ENCODE results near the gene EFR3B. TPM values are rescaled to one million over a fixed set of nuclear protein-coding genes. Genes with fewer than 3 reads are reported as not detected.

The EFR3B gene
- total and polyA plus RNA-seq, 2 of the 13 experiments (the other 11 are each of a cell fraction or from before 2014, with no cell fraction given): 0.42 TPM

DNA sequence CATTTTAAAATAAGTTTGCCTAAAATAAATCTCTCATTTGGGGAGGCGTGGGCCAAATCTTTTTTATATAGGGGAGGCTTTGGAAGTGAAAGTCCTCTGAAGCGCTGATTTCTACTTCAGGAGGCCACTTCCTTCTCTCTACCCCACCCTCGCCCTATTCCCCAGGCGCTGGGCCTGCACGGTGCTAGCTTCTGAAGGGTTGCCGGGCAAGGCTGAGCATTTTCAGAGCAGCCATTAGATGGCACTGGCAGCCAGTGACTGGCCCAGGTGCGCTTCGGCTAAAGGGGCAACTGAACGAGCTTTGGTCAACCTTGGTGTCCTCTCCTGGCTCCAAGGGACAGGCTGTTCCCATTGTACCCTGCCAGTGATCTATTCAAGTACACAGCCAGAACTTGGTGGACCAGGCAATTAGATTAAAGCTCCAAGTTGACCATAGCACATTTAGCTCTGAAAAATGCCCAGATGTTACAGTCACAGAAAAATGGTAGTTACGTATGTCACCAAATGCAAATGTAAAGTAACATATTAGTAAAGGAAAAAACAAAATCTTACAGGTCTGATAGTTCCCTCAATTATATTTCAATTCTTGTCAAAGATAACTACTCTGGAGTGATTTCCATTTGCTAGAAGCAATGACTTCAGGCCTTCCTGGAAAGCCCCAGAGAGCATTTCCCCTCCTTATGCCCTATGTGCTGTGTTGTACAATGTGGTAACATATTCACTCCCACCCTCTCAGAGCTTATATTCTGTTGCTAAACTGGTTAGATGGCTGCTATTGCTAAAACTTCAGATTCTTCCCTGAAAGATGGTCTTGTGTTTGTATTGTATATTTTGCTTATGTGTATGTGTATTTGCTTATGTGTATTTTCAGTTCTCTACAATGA lies 124.4 kb downstream of the EFR3B start (continued):
- peak; percentile 31; the same call in 1 of the 2 replicates for TF ChIP-seq SMC3 (IDR thresholded peaks at IDR 0.05; ENCODE audit: low read length)
- 0 out of 2 replicates have a peak, but pooled peaks have one; percentile 22 for TF ChIP-seq ZNF792 (CRISPR knock-in tag; IDR thresholded peaks at IDR 0.05)
- no peak for TF ChIP-seq NCOA2 (CRISPR knock-in tag; IDR thresholded peaks at IDR 0.05)
- TF ChIP-seq, protein P1, sequence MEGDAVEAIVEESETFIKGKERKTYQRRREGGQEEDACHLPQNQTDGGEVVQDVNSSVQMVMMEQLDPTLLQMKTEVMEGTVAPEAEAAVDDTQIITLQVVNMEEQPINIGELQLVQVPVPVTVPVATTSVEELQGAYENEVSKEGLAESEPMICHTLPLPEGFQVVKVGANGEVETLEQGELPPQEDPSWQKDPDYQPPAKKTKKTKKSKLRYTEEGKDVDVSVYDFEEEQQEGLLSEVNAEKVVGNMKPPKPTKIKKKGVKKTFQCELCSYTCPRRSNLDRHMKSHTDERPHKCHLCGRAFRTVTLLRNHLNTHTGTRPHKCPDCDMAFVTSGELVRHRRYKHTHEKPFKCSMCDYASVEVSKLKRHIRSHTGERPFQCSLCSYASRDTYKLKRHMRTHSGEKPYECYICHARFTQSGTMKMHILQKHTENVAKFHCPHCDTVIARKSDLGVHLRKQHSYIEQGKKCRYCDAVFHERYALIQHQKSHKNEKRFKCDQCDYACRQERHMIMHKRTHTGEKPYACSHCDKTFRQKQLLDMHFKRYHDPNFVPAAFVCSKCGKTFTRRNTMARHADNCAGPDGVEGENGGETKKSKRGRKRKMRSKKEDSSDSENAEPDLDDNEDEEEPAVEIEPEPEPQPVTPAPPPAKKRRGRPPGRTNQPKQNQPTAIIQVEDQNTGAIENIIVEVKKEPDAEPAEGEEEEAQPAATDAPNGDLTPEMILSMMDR (CRISPR knock-in tag; IDR thresholded peaks at IDR 0.05): peak; percentile 87
- TF ChIP-seq, protein P2, sequence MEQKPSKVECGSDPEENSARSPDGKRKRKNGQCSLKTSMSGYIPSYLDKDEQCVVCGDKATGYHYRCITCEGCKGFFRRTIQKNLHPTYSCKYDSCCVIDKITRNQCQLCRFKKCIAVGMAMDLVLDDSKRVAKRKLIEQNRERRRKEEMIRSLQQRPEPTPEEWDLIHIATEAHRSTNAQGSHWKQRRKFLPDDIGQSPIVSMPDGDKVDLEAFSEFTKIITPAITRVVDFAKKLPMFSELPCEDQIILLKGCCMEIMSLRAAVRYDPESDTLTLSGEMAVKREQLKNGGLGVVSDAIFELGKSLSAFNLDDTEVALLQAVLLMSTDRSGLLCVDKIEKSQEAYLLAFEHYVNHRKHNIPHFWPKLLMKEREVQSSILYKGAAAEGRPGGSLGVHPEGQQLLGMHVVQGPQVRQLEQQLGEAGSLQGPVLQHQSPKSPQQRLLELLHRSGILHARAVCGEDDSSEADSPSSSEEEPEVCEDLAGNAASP (CRISPR knock-in tag; IDR thresholded peaks at IDR 0.05; ENCODE audit: borderline replicate concordance): no peak
- TF ChIP-seq RBFOX2 (IDR thresholded peaks at IDR 0.05; ENCODE audit: low read depth, low read length): no peak
- TF ChIP-seq, protein P3, sequence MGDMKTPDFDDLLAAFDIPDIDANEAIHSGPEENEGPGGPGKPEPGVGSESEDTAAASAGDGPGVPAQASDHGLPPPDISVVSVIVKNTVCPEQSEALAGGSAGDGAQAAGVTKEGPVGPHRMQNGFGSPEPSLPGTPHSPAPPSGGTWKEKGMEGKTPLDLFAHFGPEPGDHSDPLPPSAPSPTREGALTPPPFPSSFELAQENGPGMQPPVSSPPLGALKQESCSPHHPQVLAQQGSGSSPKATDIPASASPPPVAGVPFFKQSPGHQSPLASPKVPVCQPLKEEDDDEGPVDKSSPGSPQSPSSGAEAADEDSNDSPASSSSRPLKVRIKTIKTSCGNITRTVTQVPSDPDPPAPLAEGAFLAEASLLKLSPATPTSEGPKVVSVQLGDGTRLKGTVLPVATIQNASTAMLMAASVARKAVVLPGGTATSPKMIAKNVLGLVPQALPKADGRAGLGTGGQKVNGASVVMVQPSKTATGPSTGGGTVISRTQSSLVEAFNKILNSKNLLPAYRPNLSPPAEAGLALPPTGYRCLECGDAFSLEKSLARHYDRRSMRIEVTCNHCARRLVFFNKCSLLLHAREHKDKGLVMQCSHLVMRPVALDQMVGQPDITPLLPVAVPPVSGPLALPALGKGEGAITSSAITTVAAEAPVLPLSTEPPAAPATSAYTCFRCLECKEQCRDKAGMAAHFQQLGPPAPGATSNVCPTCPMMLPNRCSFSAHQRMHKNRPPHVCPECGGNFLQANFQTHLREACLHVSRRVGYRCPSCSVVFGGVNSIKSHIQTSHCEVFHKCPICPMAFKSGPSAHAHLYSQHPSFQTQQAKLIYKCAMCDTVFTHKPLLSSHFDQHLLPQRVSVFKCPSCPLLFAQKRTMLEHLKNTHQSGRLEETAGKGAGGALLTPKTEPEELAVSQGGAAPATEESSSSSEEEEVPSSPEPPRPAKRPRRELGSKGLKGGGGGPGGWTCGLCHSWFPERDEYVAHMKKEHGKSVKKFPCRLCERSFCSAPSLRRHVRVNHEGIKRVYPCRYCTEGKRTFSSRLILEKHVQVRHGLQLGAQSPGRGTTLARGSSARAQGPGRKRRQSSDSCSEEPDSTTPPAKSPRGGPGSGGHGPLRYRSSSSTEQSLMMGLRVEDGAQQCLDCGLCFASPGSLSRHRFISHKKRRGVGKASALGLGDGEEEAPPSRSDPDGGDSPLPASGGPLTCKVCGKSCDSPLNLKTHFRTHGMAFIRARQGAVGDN (CRISPR knock-in tag; IDR thresholded peaks at IDR 0.05): peak; percentile 17; the same call in 1 of the 2 replicates
- peak; percentile 51 for TF ChIP-seq XRCC5 (optimal IDR thresholded peaks at IDR 0.05; ENCODE audit: low read length)
- no peak for TF ChIP-seq FLYWCH1 (CRISPR knock-in tag; IDR thresholded peaks at IDR 0.05)
- TF ChIP-seq ZNF670 (CRISPR knock-in tag; IDR thresholded peaks at IDR 0.05; ENCODE audit: borderline replicate concordance): 0 out of 2 replicates have a peak, but pooled peaks have one; percentile 24
- TF ChIP-seq STAG1 (CRISPR knock-in tag; IDR thresholded peaks at IDR 0.05): peak; percentile 84
